HG03103 (cell line): ENCODE data around the gene S100A2.
A peak's percentile ranks its signal among the peaks of the same experiment; 100 is the strongest.
"Not testable (repeated sequence)": the region's sequence is repeated elsewhere in the genome, so short reads cannot be mapped to it uniquely, and the experiment has no call there.

Experiments used
- ATAC-seq: cut with Tn5 transposase; IDR thresholded peaks from one replicate; pipeline ENCODE4 v1.9.1; 2021; ENCODE audit warnings: low read depth; ENCODE audit not compliant: unreplicated experiment

Gene S100A2

DNA sequence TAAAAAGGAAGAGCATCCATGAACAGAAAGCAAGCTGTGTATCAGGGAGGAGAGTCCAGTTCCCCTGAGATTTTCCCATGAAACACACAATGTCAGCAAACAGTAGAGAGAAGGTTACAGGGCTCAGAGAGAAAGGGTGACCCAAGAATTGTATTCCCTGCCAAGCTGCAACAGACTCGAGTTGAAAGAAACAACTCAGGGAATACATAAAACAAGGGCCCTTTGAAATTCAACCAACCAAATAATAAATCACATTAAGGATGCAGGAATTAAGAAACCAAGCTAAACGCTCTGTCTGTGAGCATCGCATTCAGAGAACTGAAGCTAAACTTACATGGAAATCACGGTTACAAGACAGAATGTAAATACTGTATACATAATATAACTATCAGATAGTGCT, 27.1 kb upstream of the S100A2 start:
- no peak for ATAC-seq

DNA sequence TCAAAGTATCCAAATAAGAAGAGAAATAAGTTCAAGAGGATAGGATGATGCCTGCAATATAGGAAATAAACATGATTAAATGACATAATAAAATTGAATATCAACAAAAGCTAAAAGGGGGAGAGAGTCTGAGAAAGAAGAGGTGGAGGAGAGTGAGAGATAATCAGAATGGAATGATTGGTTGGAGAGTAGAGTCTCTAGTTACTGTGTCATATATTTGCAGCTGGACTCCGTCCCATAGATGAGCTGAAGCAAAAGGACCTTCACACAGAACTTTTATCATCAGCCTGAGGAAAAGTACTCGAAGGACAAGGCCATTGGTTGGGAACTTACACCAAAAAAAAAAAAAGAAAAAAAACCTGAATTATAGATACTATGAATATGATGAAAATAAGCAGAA, 22.8 kb upstream of the S100A2 start:
- no peak for ATAC-seq

DNA sequence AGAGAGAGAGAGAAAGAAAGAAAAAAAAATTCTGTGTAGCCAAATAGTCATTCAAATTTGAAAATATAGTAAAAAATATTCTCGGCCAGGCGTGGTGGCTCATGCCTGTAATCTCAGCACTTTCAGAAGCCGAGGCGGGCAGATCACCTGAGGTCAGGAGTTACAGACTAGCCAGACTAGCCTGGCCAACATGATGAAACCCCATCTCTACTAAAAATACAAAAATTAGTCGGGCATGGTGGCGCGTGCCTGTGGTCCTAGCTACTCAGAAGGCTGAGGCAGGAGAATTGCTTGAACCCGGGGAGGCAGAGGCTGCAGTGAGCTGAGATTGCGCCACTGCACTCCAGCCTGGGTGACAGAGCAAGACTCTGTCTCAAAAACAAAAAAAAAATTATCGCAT, 22.4 kb upstream of the S100A2 start:
- not testable (repeated sequence) for ATAC-seq

DNA sequence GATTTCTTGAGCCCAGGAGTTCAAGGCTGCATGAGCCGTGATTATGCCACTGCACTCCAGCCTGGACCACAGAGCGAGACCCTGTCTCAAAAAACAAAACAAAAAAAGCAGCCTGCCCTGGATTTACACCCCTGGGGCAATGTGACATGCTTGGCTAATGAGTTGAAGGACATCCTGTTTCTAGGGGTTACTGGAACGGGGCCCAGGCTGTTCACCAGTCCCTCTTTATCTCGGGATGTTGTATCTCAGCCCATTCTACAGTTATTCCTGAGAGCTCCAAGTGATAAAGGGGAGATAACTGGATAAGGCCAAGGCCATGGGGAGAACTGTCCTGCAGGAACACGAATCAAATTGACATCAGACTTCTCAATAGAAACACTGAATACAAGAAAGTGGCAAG, 21.7 kb upstream of the S100A2 start:
- ATAC-seq: no peak

DNA sequence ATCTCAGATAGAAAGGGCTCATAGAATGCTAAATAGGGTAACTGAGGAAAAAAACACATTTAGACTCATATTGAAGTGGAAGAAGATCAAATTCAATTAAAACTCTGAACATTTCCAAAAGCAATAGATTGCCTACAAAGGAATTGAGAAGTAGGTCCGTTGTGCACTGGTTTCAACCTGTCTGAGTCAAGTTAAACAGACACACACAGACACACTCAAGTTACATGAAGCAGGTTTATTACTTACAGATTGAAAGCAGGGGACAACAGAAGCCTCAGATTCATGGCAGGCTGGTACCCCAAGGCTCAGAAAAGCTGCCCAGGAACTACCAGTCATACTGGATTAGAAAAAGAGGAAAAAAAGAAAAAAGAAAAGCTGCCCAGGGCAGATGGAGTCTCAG, 20.7 kb upstream of the S100A2 start:
- ATAC-seq: no peak

DNA sequence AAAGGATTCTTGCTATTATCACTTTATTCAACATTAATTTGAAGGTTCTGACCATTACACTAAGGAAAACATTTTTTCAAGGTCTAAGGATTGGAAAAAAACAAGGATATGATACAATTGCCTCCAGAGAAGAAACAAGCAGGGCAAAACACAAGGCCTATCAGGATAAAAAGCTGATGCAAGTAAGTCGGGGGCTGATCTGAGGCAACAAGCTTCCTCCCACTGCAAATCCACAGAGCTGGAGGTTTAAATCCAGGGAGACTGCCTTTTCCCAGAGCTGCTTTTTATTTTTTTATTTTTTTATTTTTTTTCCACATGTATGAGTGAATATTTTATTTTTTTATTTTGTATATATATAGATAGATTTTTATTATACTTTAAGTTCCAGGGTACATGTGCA, 19.4 kb upstream of the S100A2 start:
- ATAC-seq: no peak

DNA sequence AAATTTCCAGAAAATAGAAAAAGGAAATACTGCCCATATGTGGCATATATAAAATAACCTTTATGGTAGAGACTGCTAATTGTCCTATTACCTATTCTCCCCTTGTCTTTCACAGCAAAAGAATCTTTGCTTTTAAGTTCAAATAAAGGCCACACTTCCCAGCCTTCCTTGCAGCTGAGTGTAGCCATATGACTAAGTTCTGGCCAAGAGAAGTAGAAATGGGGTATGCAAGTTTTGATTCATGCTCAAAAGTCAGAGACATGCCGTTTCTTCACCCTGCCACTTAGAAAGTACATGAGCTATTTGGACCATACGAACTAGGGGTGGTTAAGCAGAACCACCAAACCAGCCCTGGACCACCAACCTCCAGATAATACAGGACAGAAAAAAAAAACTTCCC, 18.3 kb upstream of the S100A2 start:
- ATAC-seq: no peak

DNA sequence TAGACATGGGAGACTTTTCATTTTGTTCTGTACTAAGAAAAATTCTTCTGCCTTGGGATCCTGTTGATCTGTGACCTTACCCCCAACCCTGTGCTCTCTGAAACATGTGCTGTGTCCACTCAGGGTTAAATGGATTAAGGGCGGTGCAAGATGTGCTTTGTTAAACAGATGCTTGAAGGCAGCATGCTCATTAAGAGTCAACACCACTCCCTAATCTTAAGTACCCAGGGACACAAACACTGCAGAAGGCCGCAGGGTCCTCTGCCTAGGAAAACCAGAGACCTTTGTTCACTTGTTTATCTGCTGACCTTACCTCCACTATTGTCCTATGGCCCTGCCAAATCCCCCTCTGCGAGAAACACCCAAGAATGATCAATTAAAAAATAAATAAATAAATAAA, 17.9 kb upstream of the S100A2 start:
- not testable (repeated sequence) for ATAC-seq

DNA sequence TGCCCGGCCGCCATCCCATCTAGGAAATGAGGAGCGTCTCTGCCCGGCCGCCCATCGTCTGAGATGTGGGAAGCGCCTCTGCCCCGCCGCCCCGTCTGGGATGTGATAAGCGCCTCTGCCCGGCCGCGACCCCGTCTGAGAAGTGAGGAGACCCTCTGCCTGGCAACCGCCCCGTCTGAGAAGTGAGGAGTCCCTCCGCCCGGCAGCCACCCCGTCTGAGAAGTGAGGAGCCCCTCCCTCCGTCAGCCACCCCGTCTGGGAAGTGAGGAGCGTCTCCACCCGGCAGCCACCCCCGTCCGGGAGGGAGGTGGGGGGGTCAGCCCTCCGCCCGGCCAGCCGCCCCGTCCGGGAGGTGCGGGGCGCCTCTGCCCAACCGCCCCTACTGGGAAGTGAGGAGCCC, 17.2 kb upstream of the S100A2 start:
- not testable (repeated sequence) for ATAC-seq

DNA sequence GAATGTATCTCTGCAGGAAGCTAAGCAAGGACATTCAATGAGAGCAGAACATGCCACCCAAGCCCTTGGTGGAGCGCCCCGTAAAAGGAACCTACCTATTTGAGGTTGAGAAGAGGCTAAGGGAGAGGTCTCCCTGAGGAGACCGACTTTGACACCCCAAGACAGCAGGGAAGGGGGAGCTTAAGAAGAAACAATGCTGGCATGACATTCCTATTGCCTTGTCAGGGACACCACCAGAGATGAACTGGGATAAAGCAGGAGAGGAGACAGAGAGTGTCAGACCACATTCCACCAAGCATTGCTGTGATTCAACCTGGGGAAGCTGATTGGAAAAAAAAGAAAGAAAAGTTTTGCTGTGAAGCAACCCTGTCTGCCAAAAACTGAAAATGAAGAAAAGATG, 13.3 kb upstream of the S100A2 start:
- ATAC-seq: no peak

DNA sequence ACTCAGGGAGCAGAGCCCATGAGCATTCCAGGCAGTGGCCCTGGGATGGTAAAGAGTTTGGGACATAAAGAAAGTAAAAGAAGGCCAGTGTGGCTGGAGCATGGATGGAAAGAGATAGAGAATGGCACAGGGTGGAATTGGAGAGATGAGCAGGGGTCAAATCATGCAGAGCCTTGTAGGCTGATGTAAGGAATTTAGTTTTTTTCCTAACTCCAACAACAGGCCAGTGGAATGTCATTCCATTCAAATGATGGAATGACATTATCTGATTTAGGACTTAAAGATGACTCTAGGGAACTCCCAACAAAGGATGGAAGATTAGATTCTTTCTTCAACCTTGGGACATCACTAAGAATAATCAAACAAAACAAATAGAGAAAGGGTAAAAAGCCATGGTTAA, 12.8 kb upstream of the S100A2 start:
- ATAC-seq: no peak

DNA sequence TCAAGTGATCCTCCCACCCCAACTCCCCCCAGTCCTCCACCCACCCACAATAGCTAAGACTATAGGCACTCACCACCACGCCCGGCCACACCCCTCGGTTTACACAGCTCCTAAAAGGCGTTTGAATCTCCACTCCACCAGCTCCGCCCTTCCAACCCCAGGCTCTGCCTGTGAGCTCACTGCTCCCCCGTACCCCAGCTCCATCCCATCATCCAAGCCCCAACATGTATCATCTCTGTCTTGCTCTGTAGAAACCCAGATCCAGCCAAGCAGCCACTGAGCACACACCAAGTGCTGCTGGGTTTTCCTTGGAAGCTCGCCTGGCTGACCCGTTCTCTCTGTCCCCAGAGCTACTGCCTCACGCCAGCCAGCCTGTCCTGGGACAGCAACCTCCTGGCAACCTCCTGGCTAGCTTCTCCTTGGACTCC, 12.0 kb upstream of the S100A2 start:
- no peak for ATAC-seq

DNA sequence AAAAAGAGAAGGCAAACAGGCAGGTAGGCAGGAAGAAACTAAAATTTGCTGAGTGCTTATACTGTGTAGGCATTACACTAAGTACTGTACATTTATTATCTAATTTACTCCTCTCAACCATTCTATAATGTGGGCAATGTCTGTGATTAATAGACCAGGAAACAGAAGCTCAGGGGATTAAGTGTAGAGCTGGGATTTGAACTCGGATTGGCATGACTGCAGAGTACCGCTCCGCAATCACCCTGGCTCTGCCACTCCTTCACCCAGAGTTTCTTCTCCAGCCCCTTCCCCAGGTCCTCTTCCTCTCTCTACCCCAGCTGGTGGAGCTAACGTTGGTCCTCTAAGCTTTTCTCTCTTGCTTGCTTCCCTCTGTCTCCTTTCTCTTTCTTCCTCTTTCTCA, 11.5 kb upstream of the S100A2 start:
- no peak for ATAC-seq

DNA sequence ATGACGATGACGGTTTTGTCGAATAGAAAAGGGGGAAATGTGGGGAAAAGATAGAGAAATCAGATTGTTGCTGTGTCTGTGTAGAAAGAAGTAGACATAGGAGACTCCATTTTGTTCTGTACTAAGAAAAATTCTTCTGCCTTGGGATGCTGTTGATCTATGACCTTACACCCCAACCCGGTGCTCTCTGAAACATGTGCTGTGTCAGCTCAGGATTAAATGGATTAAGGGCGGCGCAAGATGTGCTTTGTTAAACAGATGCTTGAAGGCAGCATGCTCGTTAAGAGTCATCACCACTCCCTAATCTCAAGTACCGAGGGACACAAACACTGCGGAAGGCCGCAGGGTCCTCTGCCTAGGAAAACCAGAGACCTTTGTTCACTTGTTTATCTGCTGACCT, 9.9 kb upstream of the S100A2 start:
- ATAC-seq: not testable (repeated sequence)

DNA sequence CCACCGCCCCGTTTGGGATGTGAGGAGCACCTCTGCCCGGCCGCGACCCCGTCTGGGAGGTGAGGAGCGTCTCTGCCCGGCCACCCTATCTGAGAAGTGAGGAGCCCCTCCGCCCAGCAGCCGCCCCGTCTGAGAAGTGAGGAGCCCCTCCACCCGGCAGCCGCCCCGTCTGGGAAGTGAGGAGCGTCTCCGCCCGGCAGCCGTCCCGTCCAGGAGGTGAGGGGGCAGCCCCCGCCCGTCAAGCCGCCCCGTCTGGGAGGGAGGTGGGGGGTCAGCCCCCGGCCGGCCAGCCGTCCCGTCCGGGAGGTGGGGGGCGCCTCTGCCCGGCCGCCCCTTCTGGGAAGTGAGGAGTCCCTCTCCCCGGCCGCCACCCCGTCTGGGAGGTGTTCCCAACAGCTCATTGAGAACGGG, 9.4 kb upstream of the S100A2 start:
- ATAC-seq: not testable (repeated sequence)

DNA sequence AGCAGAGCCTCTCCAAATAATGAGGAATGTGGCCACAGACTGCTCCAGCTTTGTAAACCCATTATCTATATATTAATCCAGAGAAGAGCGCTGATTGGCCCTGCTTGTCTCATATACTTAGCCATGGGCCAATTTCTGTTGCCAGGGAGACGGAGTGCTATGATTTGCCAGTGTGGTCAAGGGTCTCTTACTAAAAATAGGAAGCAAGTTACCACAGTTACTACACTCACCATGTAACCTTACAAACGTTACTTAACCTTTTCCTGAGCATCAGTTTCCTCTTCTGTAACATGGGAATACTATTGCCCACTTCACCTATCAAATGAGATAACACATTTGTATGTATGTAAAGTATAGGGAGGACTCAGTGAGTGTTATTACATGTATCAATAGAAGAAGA, 7.7 kb upstream of the S100A2 start:
- no peak for ATAC-seq

DNA sequence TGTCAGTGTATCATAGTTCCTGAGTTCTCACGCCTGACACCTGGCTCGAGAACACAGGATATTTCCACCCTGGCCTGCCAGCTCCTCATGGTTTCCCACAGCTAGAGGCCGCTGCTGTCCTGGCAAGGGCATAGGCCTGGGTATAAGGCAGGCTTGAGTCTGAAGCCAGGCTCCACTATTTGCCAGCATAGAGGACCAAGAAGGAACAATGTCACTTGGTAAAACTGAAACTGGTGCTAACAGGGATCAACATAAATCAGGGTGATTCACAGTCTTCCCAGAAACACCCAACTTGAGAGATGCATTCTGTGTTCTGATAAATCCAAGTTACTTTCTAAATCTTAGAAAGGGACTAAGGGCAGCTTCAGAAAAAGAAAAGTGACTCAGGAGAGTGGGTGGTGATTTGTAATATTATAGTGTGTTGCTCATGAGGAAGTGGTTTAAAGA, 6.9 kb upstream of the S100A2 start:
- ATAC-seq: peak; percentile 58

DNA sequence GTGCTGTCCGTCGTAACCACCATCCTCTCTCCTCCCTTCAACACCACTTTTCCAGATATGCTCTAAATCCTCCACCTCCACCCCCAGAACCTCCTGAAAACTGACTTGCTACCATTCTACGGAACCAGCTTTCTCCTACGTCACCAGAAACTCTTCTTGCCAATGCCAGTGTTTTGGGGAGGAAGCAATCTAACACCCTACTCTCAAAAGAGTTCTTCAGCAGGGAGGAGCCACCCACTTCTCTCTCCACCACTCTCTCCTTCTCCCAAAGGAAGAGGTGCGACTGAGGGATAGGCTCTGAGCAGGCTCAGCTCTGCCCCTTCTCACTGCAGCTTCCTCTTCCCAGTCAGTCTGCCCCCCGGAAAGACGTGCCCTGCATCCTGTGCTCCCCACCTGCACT, 6.1 kb upstream of the S100A2 start:
- no peak for ATAC-seq

DNA sequence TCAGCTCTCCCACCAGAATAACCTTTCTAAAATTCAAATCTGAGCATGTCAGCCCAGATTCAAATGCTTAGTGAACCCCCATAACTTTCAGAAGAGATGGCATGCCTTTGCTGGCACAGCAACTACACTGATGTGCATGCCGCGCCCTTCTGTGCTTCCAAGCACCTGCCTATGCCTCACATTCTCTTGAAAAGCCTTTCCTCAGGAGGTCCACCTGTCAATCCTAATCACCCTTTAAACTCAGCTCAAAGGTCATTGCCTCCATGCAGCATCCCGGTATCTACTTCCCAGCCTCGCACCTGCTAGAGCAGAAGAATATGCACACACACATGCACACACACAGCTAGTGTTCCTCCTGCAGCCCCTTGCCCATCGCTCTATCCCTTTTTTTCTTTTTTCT, 5.2 kb upstream of the S100A2 start:
- ATAC-seq: no peak

DNA sequence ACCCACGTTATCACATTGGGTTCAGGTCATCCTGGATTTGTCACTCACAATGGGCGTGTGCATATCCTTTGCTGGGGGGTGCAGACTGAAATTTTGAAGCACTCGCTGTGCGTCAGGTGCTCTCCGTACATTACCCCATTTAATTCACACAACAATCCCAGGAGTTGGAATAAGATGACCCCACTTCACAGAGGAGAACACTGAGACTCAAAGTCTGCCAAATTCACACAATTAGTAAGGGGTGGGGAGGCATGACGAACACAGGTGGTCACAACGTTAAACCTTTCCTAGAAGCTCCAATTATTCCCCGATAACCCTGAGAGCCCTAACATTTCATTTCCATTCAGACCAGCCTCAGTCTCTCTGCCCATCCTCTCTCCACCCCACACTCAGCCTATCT, 3.8 kb upstream of the S100A2 start:
- ATAC-seq: no peak

DNA sequence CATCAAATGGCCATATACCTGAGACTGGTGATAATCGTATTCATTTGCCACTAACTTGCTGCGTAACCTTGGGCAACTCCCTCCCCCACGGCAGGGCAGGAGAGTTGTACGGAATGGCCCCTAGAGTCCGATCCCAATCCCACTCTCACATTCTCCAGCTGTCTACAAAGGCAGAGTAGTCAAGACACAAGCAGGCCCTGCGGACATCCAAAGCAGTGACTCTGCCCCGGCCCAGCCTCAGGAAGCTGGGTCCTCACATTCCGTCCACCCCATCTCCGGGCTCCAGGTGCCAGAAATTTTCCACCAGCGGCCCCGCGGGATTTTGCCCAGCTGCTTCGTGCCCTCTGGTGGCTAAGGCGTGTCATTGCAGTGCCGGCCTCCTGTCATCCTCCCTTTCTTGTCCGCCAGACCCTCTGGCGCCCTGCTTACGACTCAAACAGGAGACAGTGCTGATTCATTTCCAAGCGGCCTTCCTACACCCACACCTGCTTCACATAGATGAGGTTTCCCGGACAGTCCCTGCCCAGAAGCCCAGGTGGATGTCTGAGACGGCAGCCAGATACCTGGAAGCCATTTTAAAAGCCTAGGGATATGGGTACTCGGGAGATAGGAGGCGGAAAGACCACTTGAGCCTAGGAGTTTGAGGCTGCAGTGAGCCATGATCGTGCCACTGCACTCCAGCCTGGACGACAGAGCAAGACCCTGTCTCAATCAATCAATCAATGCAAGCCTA, 2.9 kb upstream of the S100A2 start:
- ATAC-seq: no peak

DNA sequence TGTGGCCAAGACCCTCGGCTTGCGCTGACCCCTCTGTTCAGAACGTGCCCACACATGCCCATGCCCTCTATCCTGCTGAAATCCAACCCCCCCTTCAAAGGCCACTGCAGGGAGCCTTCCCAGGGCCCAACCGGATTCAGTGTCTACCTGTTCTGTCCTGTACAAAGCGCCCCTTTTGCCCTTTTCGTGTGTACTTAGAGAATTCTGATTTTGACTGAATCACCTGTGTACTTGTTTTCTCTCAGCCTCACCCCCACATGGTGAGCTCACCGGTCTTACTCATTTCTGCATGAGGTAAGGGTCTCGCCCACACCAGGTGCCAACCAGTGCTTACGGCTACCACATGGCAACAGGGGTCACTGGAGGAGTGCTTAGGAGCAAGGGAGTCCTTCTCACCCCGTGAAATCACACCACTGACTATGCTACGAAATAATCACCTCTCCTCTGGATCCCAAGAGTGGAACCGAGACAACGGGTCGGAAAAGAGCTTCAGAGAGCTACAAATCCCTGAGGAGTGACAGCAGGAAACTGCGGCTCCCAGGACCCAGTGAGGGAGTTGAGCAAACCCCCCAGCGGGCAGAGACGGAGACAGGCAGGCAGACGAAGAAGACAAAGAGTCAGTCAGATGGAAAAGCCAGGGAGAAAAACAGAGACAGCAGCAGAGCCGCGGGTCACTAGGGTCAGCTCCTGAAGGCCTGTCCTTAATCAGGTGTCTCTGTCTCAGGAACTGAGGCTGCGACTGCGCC, 2.1 kb upstream of the S100A2 start:
- ATAC-seq: no peak
